HG03196 (cell line): Measurements from ENCODE around the gene GRID1.

Experiments used
- ATAC-seq: cut with Tn5 transposase; IDR thresholded peaks from one replicate; pipeline ENCODE4 v1.9.1; 2021; ENCODE audit not compliant: unreplicated experiment

Gene GRID1

DNA sequence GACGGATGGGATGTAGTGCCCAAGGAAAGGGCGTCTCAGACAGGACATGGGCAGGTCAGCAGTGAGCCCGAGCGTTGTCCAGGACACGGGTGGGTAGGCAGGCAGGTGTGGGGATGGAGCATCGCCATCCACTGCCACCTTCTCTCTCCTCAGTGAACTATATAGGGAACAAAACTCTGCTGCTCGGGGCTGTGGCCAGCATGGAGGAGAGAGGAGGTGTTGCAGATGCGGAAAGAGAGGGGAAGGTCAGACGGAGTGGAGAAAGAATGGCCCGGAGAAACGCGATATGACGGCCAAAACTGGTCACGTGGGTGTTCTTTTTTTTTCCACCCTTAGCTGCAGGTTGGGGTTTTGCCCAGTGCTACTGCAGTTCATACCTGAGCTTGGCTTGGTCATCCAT, 71.2 kb downstream of the GRID1 start:
- no peak for ATAC-seq

- no peak for ATAC-seq
These were observed 72.0 kb downstream of the GRID1 start for GRCh38 chr10:86294346-86295265.

- ATAC-seq: no peak
These were observed 73.2 kb downstream of the GRID1 start for GRCh38 chr10:86293396-86293791.

DNA sequence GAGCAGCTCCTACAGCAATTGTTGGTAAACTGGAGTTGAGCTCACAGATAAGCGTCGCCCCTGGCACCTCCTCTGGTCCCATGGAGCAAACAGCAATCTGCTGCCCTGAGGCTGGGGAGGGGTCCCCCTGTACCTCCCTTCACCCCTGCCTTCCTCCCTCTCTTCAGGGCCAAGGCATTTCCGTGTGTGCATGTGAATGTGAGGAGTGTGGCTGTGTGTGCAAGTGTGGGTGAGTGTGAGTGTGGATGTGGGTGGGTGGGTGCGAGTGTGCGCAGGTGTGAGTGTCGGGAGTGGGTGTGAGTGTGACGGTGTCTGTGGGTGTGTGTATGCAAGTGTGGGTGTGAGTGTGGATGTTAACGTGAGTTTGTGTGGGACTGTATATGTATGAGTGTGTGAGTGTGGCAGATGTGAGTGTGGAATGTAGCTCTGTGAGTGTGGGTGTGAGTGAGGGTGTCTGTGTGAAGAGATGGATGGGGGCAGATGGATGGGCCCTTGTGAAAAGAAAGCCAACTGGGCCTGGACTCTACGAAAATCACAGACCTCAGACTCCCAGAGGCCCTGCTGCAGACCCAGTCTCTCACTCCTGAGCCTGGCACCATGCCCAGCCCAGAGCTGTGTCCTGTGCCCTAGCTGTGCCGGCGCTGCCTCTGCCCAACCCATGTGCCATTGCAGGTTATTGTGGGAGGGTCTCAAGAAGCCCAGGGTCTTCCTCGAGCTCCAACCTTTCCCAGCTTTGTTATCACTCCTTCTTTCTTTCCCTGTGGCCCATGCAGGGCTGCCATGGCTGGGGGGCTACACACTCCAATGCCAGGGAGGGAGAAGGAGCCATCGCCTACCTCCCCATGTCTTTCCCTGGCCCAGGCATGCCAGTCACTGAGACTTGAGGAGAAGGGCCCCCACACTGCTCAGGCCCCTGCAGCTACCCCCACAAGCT, 73.9 kb downstream of the GRID1 start:
- no peak for ATAC-seq

GRCh38 chr10:86291616-86292340, 74.8 kb downstream of the GRID1 start:
- ATAC-seq: no peak

GRCh38 chr10:86290933-86291615, 75.5 kb downstream of the GRID1 start:
- ATAC-seq: no peak

- no peak for ATAC-seq
These were observed 77.1 kb downstream of the GRID1 start for GRCh38 chr10:86289577-86289868.

DNA sequence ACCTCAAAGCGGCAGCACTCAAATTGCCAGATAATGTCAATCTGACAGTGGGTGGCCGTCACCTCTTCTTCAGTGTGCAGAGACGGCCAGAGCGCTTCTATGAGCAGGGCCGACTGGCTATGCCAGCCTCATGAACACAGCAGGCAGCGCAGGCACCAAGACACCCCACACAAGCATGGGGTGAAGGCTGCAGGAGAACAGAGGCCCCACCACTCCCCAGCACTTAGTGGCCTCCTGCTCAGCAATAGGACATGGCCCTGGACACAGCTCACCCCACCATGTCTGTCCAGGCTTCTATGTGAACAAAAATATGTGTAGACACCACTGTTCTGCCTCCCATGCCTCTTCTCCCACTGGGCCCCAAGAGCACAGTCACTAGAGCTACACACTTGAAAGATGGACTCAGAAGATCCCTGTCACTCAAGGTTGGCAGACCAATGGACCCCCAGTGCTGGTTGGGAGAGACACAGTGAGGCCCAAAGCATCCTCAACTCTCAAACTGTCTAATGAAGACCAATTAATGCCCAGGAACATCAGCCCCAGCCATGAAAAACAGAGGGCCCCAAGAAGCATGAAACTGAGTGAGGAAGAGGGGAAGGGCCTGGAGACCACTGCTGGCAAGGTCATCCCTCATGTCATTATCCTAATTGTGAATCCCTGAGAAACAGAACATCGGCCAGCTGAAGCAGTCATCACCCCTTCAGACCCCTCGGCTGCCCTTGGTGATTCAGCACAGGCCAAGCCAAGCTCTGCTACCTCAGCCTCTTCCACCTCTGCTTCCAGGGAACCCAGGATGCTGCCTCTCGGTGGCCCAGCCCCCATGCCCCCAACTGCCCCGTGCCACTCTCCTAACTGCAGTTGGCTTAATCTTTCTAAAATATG, 77.7 kb downstream of the GRID1 start:
- ATAC-seq: no peak

DNA sequence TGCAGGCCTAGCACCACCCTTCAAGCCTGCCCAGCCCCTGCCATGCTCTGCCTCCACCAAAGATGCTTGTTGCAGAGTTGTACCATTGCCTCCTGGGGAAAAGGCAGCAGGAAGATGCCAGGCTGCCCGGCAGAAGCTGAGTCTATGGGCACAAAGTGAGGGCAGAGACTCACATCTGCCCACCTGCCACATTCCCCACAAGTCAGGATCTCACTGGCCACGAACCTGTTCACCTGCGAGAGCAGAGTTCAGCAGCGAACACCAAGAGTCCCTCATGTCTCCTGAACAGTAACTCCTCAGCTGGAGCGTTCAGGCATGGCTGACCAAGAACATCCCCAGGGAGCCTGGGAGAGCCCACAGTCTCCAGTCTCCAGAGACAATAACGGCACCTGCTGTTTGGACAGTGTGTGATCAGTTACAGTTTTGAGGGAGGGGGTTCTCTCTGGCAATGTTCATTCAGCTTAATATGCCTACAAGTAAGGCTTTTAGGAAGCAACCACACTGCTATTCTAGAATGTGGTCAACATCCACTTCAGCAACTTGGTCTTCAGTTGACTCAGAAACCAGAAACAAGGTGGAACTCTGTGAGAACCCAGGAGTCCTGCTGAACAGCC, 78.5 kb downstream of the GRID1 start:
- no peak for ATAC-seq

DNA sequence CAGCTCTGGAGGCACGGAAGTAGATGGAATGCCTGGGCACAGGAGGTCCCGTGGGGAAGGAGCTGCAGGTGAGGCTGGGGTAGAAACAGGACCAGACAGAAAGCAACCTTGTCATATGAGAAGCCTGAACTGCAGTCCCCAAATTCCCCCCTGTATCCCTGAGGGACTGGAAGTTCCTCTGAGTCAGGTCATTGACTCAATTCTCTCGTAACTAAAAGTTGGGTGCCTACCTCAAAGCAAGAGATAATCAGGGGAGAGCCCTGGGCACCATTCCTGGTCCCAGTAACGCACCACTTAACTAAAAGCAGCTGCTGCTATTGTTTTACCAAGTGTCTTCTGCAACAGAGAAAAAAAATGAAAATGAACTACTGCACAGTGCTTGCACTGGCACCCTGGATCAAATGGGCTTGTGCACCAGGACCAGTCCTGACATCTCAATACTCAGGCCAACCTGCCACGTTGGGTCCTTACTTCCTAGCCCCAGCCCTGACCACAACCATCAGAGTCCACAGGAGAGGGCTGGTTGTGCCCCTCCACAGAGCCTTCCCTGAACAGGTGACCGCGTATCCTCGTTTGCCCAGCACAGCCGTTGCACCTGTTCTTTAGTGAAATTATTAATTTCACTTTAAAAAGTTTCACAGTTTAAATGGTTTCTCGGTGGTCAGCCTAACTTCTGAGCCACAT, 79.3 kb downstream of the GRID1 start:
- ATAC-seq: no peak

GRCh38 chr10:86286236-86287109, 80.1 kb downstream of the GRID1 start:
- ATAC-seq: no peak

DNA sequence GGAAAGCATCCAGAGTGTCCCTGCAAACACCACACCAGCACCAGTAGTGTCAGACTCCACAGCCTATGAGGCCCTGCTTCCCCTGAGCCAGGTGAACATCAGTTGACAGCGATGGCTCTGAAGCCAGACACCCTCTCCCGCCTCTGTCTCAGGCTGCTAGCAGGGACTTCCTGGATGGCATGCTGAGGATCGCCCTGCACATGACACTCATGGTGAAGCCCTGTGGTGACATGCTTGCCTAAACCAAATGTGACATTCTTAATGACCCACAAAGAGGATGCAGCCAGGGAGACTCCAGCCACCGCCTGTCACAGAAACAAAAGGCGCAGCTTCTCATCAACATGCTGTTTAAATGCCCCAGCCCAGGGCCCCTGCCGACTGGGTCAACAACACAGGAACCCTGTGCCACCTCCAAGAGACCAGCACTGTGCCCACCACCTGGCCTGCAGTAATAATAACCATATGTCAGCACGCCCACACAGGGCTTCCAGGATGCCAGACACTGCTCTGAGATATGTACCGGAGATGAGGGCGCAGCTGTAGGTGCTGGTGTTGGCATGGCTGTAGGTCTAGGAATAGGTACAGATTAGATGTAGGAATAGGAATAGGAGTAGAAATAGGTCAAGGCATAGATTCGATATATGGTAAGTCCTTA, 81.3 kb downstream of the GRID1 start:
- ATAC-seq: no peak

DNA sequence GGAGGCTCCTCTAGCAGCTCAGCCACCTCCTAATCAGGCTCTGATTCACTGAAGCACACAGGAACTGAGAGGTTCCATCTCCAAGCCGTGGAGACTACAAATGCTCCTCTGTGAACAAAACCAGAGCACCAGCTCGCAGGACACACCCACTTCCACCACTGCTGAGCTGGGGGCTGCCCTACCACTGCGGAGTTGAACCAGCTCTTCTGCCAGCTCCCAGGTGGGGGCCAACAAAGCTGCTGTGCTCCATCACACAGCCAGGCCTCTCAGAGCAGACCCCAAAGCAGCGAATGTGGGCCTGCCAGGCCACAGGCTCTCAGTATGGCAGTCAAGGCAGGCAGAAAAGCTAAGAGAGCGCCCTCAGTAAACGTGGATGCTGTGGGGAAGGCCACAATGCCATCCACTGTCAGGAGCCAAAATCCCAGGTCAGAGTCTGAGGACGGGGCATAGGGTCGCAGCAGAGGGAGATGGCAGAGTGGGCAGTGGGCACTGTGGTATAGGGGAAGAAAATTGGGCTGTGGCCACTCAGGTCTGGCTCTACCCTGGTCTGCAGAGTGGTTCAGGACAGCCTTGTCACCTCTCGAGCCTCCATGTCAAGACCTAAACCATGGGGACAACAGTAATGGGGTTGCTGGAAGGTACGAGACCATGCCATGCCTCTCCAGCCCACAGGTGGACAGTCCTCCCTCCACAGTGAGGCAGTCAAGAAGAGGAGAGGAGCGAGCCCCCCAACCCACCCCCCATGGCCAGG, 82.1 kb downstream of the GRID1 start:
- no peak for ATAC-seq

- no peak for ATAC-seq
These were observed 82.9 kb downstream of the GRID1 start for GRCh38 chr10:86283466-86284287.

DNA sequence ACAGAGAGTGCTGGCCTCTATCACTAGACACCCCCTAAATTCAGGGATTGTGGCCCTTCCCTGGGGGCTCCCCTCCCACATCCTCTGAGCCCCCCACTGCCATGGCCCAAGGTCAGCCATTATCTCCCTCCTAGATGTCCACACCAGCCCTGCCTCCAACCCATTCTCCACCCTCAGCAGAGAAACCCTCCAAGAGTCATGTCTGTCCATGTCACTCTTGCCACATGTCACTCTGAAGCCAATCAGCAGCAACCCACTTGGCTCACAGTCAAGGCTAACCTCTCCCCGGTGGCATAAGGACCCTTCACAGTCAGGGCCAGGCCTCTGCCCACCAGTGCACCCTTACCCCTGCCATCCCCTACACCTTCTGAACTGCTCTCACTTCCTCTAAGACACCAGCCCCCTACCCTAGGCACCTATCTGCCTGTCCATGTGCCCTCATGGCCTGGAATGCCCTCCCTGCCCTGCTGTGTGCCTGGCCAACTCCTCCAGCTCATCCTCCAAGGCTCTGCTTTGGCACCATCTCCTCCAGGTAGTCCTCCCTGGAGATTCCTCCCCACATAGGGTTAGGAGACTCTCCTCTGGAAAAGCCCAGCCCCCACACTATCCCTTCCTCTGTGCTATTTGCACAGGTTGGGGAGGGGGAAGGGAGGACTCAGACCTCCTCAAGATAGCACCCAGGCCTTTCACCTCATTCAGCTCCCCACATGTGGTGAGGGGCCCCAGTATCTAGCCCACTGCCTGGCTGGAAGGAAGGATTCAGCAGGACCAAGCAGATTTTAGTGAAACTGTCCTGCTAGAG, 83.7 kb downstream of the GRID1 start:
- no peak for ATAC-seq
